ENCODE results near the gene USP17L10.
"Not testable (repeated sequence)": the region's sequence is repeated elsewhere in the genome, so short reads cannot be mapped to it uniquely, and the experiment has no call there.

GRCh38 chr4:9210357-9210756 is at the start of gene USP17L10:
- not testable (repeated sequence) for TF ChIP-seq CTCF (IDR thresholded peaks at IDR 0.05); MAFK (IDR thresholded peaks at IDR 0.05; ENCODE audit: partially characterized antibody); KDM5A (IDR thresholded peaks at IDR 0.05); CHD2 (IDR thresholded peaks at IDR 0.05; ENCODE audit: low read length, partially characterized antibody); USF2 (IDR thresholded peaks at IDR 0.05); ELK1 (IDR thresholded peaks at IDR 0.05; ENCODE audit: low read depth, low read length); POLR2A (IDR thresholded peaks at IDR 0.05; ENCODE audit: low read length); PBX3 (IDR thresholded peaks at IDR 0.05); SMC3 (IDR thresholded peaks at IDR 0.05)
